MCF 10A (cell line): ENCODE results near the gene TSEN34. TPM values are rescaled to one million over a fixed set of nuclear protein-coding genes. Genes with fewer than 3 reads are reported as not detected.

Source experiments
- BruUV-seq: library from RNA; stranded (reverse); fragments of 400-500 nt; replicated peaks from 2 replicates; lab custom pipeline; 2021; lab: Mats Ljungman, UMichigan
- CTCF ChIA-PET: fragments of 300-600 bp; sonication (Branson Sonifier 250); formaldehyde crosslinking; extraction: SDS; loops from one replicate; lab custom pipeline; 2021; ENCODE audit warnings: antibody characterized with exemption, inconsistent platforms; lab: Yijun Ruan, JAX
- POLR2A ChIA-PET: fragments of 300-600, 350-650 bp; sonication (Branson Sonifier 250); formaldehyde crosslinking; extraction: SDS; loops from one replicate; lab custom pipeline; 2020; ENCODE audit warnings: antibody characterized with exemption, inconsistent platforms; lab: Yijun Ruan, JAX
- DNase-seq: peaks from one replicate; pipeline ENCODE4 v3.0.0-alpha.2; 2018; ENCODE audit not compliant: unreplicated experiment
- H3K27ac Mint-ChIP-seq: one replicate; pipeline ENCODE4 v1.8.0; 2022; ENCODE audit warnings: mild to moderate bottlenecking, low read depth, mixed read lengths; ENCODE audit not compliant: unreplicated experiment
- H3K27me3 Mint-ChIP-seq: one replicate; pipeline ENCODE4 v1.8.0; 2022; ENCODE audit warnings: mixed read lengths; ENCODE audit not compliant: insufficient read depth, unreplicated experiment
- H3K36me3 Mint-ChIP-seq: one replicate; pipeline ENCODE4 v1.8.0; 2022; ENCODE audit warnings: mild to moderate bottlenecking, moderate library complexity, mixed read lengths; ENCODE audit not compliant: insufficient read depth, unreplicated experiment
- H3K4me1 Mint-ChIP-seq: one replicate; pipeline ENCODE4 v1.8.0; 2022; ENCODE audit warnings: mixed read lengths; ENCODE audit not compliant: insufficient read depth, unreplicated experiment
- H3K4me3 Mint-ChIP-seq: one replicate; pipeline ENCODE4 v1.8.0; 2022; ENCODE audit warnings: mild to moderate bottlenecking, moderate library complexity, mixed read lengths; ENCODE audit not compliant: unreplicated experiment
- H3K9me3 Mint-ChIP-seq: one replicate; pipeline ENCODE4 v1.8.0; 2022; ENCODE audit warnings: mixed read lengths; ENCODE audit not compliant: unreplicated experiment
- CTCF ChIP-seq: fragments of 200-600 bp; IDR thresholded peaks from one replicate; pipeline ENCODE4 v1.8.0; 2022; ENCODE audit warnings: antibody characterized with exemption, mild to moderate bottlenecking; ENCODE audit not compliant: unreplicated experiment
- intact Hi-C: fragments of 100-400 bp; cut with micrococcal nuclease; formaldehyde crosslinking; loops from 2 replicates; pipeline ENCODE4 v1.14.1; 2022
- total RNA-seq: library from RNA; stranded (reverse); gene quantifications from 2 replicates; pipeline ENCODE4 v1.2.3, GENCODE V29; 2022

Gene TSEN34
- total RNA-seq, 1 experiment from 2014 or later, result 40.1 TPM

- DNase-seq, result no peak
- Mint-ChIP-seq H3K27ac (no peak overlapping the region), H3K4me1 (peaks cover 15% of the 10 kb centered on the region), H3K9me3 (no peaks in the 10 kb centered on the region), H3K27me3 (no peaks in the 10 kb centered on the region), H3K4me3 (no peak overlapping the region), H3K36me3 (peaks cover 26% of the 10 kb centered on the region)
- intact Hi-C loops, result no loop called here
- no TSS peak for BruUV-seq
- CTCF ChIA-PET, result interaction anchor here (0.6 to 1.2 kb wide), 3 partner anchors 13 to 208 kb away, joined by 3 to 4 read pairs (median 4); no protein-coding TSS in a partner anchor
- POLR2A ChIA-PET, result no interaction called here
- TF ChIP-seq CTCF, result no peak
These were observed 7.7 kb upstream of the TSEN34 start for GRCh38 chr19:54183431-54183830.

- Mint-ChIP-seq H3K27me3 (no peaks in the 10 kb centered on the region), H3K9me3 (no peaks in the 10 kb centered on the region), H3K4me3 (no peak overlapping the region), H3K36me3 (peaks cover 38% of the 10 kb centered on the region), H3K27ac (peak overlapping the region; percentile 78), H3K4me1 (peaks cover 15% of the 10 kb centered on the region)
- no peak for DNase-seq
- CTCF ChIA-PET, result interaction anchor here (0.6 to 2.1 kb wide), 8 partner anchors 13 to 45 kb away, joined by 3 to 12 read pairs (median 5); partner anchors contain the start of genes LENG1 and TMC4
- no peak for TF ChIP-seq CTCF
- TSS peak; percentile 24 for BruUV-seq
- intact Hi-C loops, result no loop called here
- POLR2A ChIA-PET, result interaction anchor here (9.1 kb wide), 1 partner anchor 18 kb away, joined by 324 read pairs; the partner anchor contains the start of gene RPS9
These were observed 4.8 kb upstream of the TSEN34 start for GRCh38 chr19:54186351-54186750.

- no peaks in the 10 kb centered on the region for H3K27me3 Mint-ChIP-seq
- no peak for DNase-seq
- H3K36me3 Mint-ChIP-seq, result peaks cover 43% of the 10 kb centered on the region
- ChIA-PET POLR2A (interaction anchor here (3.1 to 9.1 kb wide), 3 partner anchors 10 to 17 kb away, joined by 17 to 324 read pairs (median 24); partner anchors contain the start of genes RPS9 and TMC4), CTCF (interaction anchor here (0.5 to 2.1 kb wide), 12 partner anchors 14 to 874 kb away, joined by 3 to 12 read pairs (median 4); partner anchors contain the start of genes LENG1 and TMC4)
- H3K9me3 Mint-ChIP-seq, result no peaks in the 10 kb centered on the region
- peak overlapping the region; percentile 85 for H3K4me3 Mint-ChIP-seq
- TF ChIP-seq CTCF, result no peak
- peak overlapping the region; percentile 78 for H3K27ac Mint-ChIP-seq
- intact Hi-C loops, result no loop called here
- BruUV-seq, result no TSS peak
- H3K4me1 Mint-ChIP-seq, result peaks cover 15% of the 10 kb centered on the region
These were observed 4.2 kb upstream of the TSEN34 start for GRCh38 chr19:54186934-54187381.

GRCh38 chr19:54188215-54188871, 2.8 kb upstream of the TSEN34 start:
- Mint-ChIP-seq H3K4me3 (peak overlapping the region; percentile 85), H3K4me1 (peaks cover 20% of the 10 kb centered on the region), H3K27ac (peak overlapping the region; percentile 100), H3K27me3 (no peaks in the 10 kb centered on the region), H3K9me3 (no peaks in the 10 kb centered on the region), H3K36me3 (peaks cover 52% of the 10 kb centered on the region)
- no TSS peak for BruUV-seq
- intact Hi-C loops, result loop anchor here (2.0 kb wide), 1 partner anchor 52 kb away; the partner anchor contains the start of gene CNOT3
- peak; percentile 13 for DNase-seq
- ChIA-PET CTCF (interaction anchor here (0.6 to 2.4 kb wide), 12 partner anchors 10 to 959 kb away, joined by 3 to 14 read pairs (median 3); partner anchors contain the start of gene TMC4), POLR2A (interaction anchor here (0.7 to 9.1 kb wide), 9 partner anchors 12 to 1466 kb away, joined by 3 to 324 read pairs (median 17); partner anchors contain the start of genes CNOT3, LENG1, MYADM and PPP1R12C)
- TF ChIP-seq CTCF, result no peak
